WTC11 (cell line): ENCODE data around the gene ULK4. TPM values are rescaled to one million over a fixed set of nuclear protein-coding genes. Genes with fewer than 3 reads are reported as not detected.

Experiments
- ATAC-seq: fragments of 200-7000 bp; cut with Tn5 transposase; 2 replicates; pipeline ENCODE4 v1.10.0; 2021; ENCODE audit warnings: mild to moderate bottlenecking, moderate library complexity
- CTCF ChIA-PET: fragments of 300-600 bp; sonication (Branson Sonifier 250); formaldehyde crosslinking; loops from one replicate; lab custom pipeline; 2021; ENCODE audit warnings: antibody characterized with exemption; lab: Charles Lee
- POLR2A ChIA-PET: fragments of 350-600 bp; sonication (Branson Sonifier 250); formaldehyde crosslinking; loops from one replicate; lab custom pipeline; 2021; ENCODE audit warnings: antibody characterized with exemption; lab: Charles Lee
- DNase-seq: peaks from one replicate; pipeline ENCODE4 v3.0.0; 2021; ENCODE audit warnings: low spot score
- H3K27ac Mint-ChIP-seq: 2 replicates; pipeline ENCODE4 v1.8.0; 2021; ENCODE audit warnings: mixed read lengths
- H3K27me3 Mint-ChIP-seq: 2 replicates; pipeline ENCODE4 v1.8.0; 2021; ENCODE audit warnings: low read depth, mild to moderate bottlenecking, moderate library complexity, mixed read lengths
- H3K36me3 Mint-ChIP-seq: 2 replicates; pipeline ENCODE4 v1.8.0; 2021; ENCODE audit warnings: mixed read lengths
- H3K4me1 Mint-ChIP-seq: 2 replicates; pipeline ENCODE4 v1.8.0; 2022; ENCODE audit warnings: mixed read lengths
- H3K4me3 Mint-ChIP-seq: 2 replicates; pipeline ENCODE4 v1.8.0; 2021; ENCODE audit warnings: mild to moderate bottlenecking, moderate library complexity, mixed read lengths
- H3K9me3 Mint-ChIP-seq: 2 replicates; pipeline ENCODE4 v1.8.0; 2021; ENCODE audit warnings: mixed read lengths
- ATF6 ChIP-seq: sonication (generic); formaldehyde crosslinking; IDR thresholded peaks from 2 replicates; pipeline ENCODE4 v1.8.1; 2023; ENCODE audit warnings: mild to moderate bottlenecking, missing genetic modification reagents
- CREB1 ChIP-seq: sonication (generic); formaldehyde crosslinking; IDR thresholded peaks from 2 replicates; pipeline ENCODE4 v1.8.0; 2023; ENCODE audit warnings: mild to moderate bottlenecking, missing genetic modification reagents
- CTCF ChIP-seq: fragments of 200-600 bp; IDR thresholded peaks from 2 replicates; pipeline ENCODE4 v1.8.0; 2022; ENCODE audit warnings: antibody characterized with exemption
- E2F4 ChIP-seq: sonication (generic); formaldehyde crosslinking; IDR thresholded peaks from 2 replicates; pipeline ENCODE4 v1.8.1; 2022; ENCODE audit warnings: low read depth, mild to moderate bottlenecking, moderate library complexity, missing genetic modification reagents, borderline replicate concordance
- EMX1 ChIP-seq: fragments of 250-450 bp; sonication (Bioruptor Pico); IDR thresholded peaks from 2 replicates; pipeline ENCODE4 v1.8.0; 2021; ENCODE audit warnings: mild to moderate bottlenecking
- FOXJ3 ChIP-seq: sonication (generic); formaldehyde crosslinking; IDR thresholded peaks from 2 replicates; pipeline ENCODE4 v1.9.0; 2021; ENCODE audit warnings: missing genetic modification reagents, mild to moderate bottlenecking, borderline replicate concordance
- HMGA2 ChIP-seq: fragments of 250-450 bp; sonication (Bioruptor Pico); IDR thresholded peaks from 2 replicates; pipeline ENCODE4 v1.4.0; 2021; ENCODE audit warnings: mild to moderate bottlenecking, moderate library complexity
- MAX ChIP-seq: sonication (generic); formaldehyde crosslinking; IDR thresholded peaks from 2 replicates; pipeline ENCODE4 v1.8.0; 2022; ENCODE audit warnings: mild to moderate bottlenecking, missing genetic modification reagents
- NFATC4 ChIP-seq: fragments of 250-450 bp; sonication (Bioruptor Pico); IDR thresholded peaks from 2 replicates; pipeline ENCODE4 v1.9.0; 2021; ENCODE audit warnings: mild to moderate bottlenecking
- NFE2L1 ChIP-seq: sonication (generic); formaldehyde crosslinking; IDR thresholded peaks from 2 replicates; pipeline ENCODE4 v1.8.1; 2023; ENCODE audit warnings: missing genetic modification reagents
- NR2C2 ChIP-seq: sonication (generic); formaldehyde crosslinking; IDR thresholded peaks from 2 replicates; pipeline ENCODE4 v1.8.0; 2022; ENCODE audit warnings: mild to moderate bottlenecking, missing genetic modification reagents
- NR3C1 ChIP-seq: sonication (generic); formaldehyde crosslinking; conservative IDR thresholded peaks from 2 replicates; pipeline ENCODE4 v1.8.1; 2023; ENCODE audit warnings: low read depth, mild to moderate bottlenecking, missing genetic modification reagents
- RELA ChIP-seq: sonication (generic); formaldehyde crosslinking; IDR thresholded peaks from 2 replicates; pipeline ENCODE4 v1.8.1; 2022; ENCODE audit warnings: missing genetic modification reagents, mild to moderate bottlenecking, borderline replicate concordance
- SMAD4 ChIP-seq: sonication (generic); formaldehyde crosslinking; IDR thresholded peaks from 2 replicates; pipeline ENCODE4 v1.8.0; 2022; ENCODE audit warnings: mild to moderate bottlenecking, missing genetic modification reagents
- SP1 ChIP-seq: sonication (generic); formaldehyde crosslinking; conservative IDR thresholded peaks from 2 replicates; pipeline ENCODE4 v1.8.1; 2022; ENCODE audit warnings: missing genetic modification reagents
- TEAD4 ChIP-seq: sonication (generic); formaldehyde crosslinking; IDR thresholded peaks from 2 replicates; pipeline ENCODE4 v1.8.0; 2022; ENCODE audit warnings: mild to moderate bottlenecking, missing genetic modification reagents
- ZNF121 ChIP-seq: sonication (generic); formaldehyde crosslinking; IDR thresholded peaks from 2 replicates; pipeline ENCODE4 v1.8.0; 2023; ENCODE audit warnings: missing genetic modification reagents
- ZNF232 ChIP-seq: sonication (generic); formaldehyde crosslinking; IDR thresholded peaks from 2 replicates; pipeline ENCODE4 v1.8.0; 2022; ENCODE audit warnings: mild to moderate bottlenecking, missing genetic modification reagents
- total RNA-seq: library from RNA; stranded (reverse); gene quantifications from 3 replicates; pipeline ENCODE4 v1.2.3, GENCODE V29; 2021
- TF ChIP-seq, protein P1 (sequence below): sonication (generic); formaldehyde crosslinking; IDR thresholded peaks from 2 replicates; pipeline ENCODE4 v1.8.1; 2023; ENCODE audit warnings: mild to moderate bottlenecking, missing genetic modification reagents, moderate library complexity
- TF ChIP-seq, protein P2 (sequence below): sonication (generic); formaldehyde crosslinking; IDR thresholded peaks from 2 replicates; pipeline ENCODE4 v1.8.0; 2022; ENCODE audit warnings: mild to moderate bottlenecking, missing genetic modification reagents
- TF ChIP-seq, protein P3 (sequence below): fragments of 250-450 bp; sonication (Bioruptor Pico); IDR thresholded peaks from 2 replicates; pipeline ENCODE4 v1.9.0; 2021; ENCODE audit warnings: mild to moderate bottlenecking
- TF ChIP-seq, protein P4 (sequence below): sonication (generic); formaldehyde crosslinking; IDR thresholded peaks from 2 replicates; pipeline ENCODE4 v1.8.1; 2023; ENCODE audit warnings: mild to moderate bottlenecking, missing genetic modification reagents, moderate library complexity

The ULK4 gene
- total RNA-seq, 1 experiment from 2014 or later = 9.2 TPM

DNA sequence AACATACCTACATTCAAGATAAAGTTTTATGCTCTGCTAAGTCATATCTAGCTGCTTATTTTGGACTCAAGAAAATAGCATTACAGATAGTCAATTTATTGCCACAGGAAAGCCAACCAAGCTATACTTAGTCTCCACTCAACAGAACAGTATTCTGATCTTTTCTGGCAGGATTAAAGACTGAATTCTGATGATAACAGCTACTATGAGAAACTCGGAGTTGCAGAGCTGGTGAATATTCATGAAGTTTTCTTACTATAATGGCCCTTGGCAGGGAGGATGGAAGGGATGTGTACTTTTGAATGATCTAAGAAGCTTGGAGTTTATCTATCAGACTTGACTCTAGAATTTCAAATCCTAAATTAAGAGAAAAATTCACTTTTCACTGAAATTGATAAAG lies 524.9 kb downstream of the ULK4 start (continued):
- TF ChIP-seq CTCF (no peak), ZNF232 (CRISPR knock-in tag) (no peak), NR2C2 (CRISPR knock-in tag) (no peak)

DNA sequence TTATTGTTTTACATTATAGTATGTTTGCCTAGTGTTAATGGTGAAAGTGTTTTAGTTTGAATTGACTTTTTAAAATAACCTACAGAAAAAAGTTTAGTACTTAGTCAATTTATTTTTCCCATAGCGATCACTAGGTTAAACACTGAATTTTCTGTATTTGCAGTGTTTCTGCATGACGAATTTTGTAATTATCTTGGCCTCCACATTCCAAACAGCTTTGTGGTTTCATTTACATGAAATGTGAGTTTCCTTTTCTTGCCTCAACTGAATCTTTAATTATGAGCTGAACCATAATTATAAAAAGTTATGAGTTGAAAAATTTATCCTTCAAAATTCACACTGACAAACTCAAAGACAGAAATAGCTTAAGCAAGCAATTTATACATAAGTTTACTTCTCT lies 527.1 kb downstream of the ULK4 start:
- peaks cover 20% of the 10 kb centered on the region for H3K4me1 Mint-ChIP-seq
- no peak overlapping the region for H3K27ac Mint-ChIP-seq
- CTCF ChIA-PET = no interaction called here
- no peak for DNase-seq
- POLR2A ChIA-PET = no interaction called here
- no peak overlapping the region for H3K4me3 Mint-ChIP-seq
- ATAC-seq = no peak
- H3K27me3 Mint-ChIP-seq = no peaks in the 10 kb centered on the region
- H3K36me3 Mint-ChIP-seq = peaks cover 15% of the 10 kb centered on the region
- TF ChIP-seq RELA (CRISPR knock-in tag) (no peak), SMAD4 (CRISPR knock-in tag) (no peak), CREB1 (no peak), FOXJ3 (no peak)
- TF ChIP-seq, protein P1, sequence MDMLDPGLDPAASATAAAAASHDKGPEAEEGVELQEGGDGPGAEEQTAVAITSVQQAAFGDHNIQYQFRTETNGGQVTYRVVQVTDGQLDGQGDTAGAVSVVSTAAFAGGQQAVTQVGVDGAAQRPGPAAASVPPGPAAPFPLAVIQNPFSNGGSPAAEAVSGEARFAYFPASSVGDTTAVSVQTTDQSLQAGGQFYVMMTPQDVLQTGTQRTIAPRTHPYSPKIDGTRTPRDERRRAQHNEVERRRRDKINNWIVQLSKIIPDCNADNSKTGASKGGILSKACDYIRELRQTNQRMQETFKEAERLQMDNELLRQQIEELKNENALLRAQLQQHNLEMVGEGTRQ = no peak
- H3K9me3 Mint-ChIP-seq = peaks cover 20% of the 10 kb centered on the region

GRCh38 chr3:41431386-41431785 lies 530.5 kb downstream of the ULK4 start:
- Mint-ChIP-seq H3K4me1 (no peaks in the 10 kb centered on the region), H3K36me3 (peaks cover 8% of the 10 kb centered on the region; the same call in 1 of the 2 replicates), H3K9me3 (peaks cover 32% of the 10 kb centered on the region), H3K27ac (no peak overlapping the region), H3K4me3 (no peak overlapping the region), H3K27me3 (no peaks in the 10 kb centered on the region)
- POLR2A ChIA-PET = no interaction called here
- CTCF ChIA-PET = no interaction called here
- TF ChIP-seq ZNF121 (CRISPR knock-in tag) (no peak), RELA (CRISPR knock-in tag) (no peak), HMGA2 (CRISPR knock-in tag) (no peak), EMX1 (CRISPR knock-in tag) (no peak), SP1 (CRISPR knock-in tag) (no peak), NR3C1 (CRISPR knock-in tag) (no peak), ATF6 (no peak), NFE2L1 (CRISPR knock-in tag) (no peak), NFATC4 (CRISPR knock-in tag) (no peak), MAX (CRISPR knock-in tag) (no peak), E2F4 (CRISPR knock-in tag) (no peak), TEAD4 (CRISPR knock-in tag) (no peak)
- TF ChIP-seq, protein P2, sequence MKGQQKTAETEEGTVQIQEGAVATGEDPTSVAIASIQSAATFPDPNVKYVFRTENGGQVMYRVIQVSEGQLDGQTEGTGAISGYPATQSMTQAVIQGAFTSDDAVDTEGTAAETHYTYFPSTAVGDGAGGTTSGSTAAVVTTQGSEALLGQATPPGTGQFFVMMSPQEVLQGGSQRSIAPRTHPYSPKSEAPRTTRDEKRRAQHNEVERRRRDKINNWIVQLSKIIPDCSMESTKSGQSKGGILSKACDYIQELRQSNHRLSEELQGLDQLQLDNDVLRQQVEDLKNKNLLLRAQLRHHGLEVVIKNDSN (CRISPR knock-in tag) = no peak
- TF ChIP-seq, protein P3, sequence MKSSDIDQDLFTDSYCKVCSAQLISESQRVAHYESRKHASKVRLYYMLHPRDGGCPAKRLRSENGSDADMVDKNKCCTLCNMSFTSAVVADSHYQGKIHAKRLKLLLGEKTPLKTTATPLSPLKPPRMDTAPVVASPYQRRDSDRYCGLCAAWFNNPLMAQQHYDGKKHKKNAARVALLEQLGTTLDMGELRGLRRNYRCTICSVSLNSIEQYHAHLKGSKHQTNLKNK (CRISPR knock-in tag) = no peak
- TF ChIP-seq, protein P4, sequence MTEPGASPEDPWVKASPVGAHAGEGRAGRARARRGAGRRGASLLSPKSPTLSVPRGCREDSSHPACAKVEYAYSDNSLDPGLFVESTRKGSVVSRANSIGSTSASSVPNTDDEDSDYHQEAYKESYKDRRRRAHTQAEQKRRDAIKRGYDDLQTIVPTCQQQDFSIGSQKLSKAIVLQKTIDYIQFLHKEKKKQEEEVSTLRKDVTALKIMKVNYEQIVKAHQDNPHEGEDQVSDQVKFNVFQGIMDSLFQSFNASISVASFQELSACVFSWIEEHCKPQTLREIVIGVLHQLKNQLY (CRISPR knock-in tag) = no peak
- no peak for ATAC-seq
- no peak for DNase-seq
